Loucy (cell line): ENCODE data around the gene PALD1.

Experiments
- H2AFZ ChIP-seq: fragments of 200-600 bp; sonication (generic); 2 replicates; pipeline ENCODE4 v1.6.0; 2016; ENCODE audit warnings: antibody characterized with exemption, mild to moderate bottlenecking, low read length, moderate library complexity
- H3F3A ChIP-seq: fragments of 200-600 bp; 2 replicates; pipeline ENCODE4 v1.6.0; 2016; ENCODE audit warnings: antibody characterized with exemption, low read depth, mild to moderate bottlenecking
- H3K27me3 ChIP-seq: fragments of 200-600 bp; sonication (generic); 2 replicates; pipeline ENCODE4 v1.6.1; 2014; ENCODE audit warnings: low read length, mild to moderate bottlenecking; ENCODE audit not compliant: insufficient read depth, poor library complexity, severe bottlenecking
- H3K36me3 ChIP-seq: fragments of 200-600 bp; sonication (generic); 2 replicates; pipeline ENCODE4 v1.6.1; 2016; ENCODE audit warnings: low read length; ENCODE audit not compliant: insufficient read depth
- H3K4me1 ChIP-seq: fragments of 200-600 bp; sonication (generic); 2 replicates; pipeline ENCODE4 v1.5.1; 2014; ENCODE audit warnings: low read length, mild to moderate bottlenecking; ENCODE audit not compliant: insufficient read depth, poor library complexity, severe bottlenecking
- H3K4me2 ChIP-seq: fragments of 200-600 bp; sonication (generic); 2 replicates; pipeline ENCODE4 v1.6.0; 2014; ENCODE audit warnings: antibody characterized with exemption, low read length, low read depth, mild to moderate bottlenecking; ENCODE audit not compliant: poor library complexity, severe bottlenecking
- H3K4me3 ChIP-seq: fragments of 200-600 bp; sonication (generic); 2 replicates; pipeline ENCODE4 v1.5.1; 2014; ENCODE audit warnings: low read length, mild to moderate bottlenecking, mixed read lengths; ENCODE audit not compliant: poor library complexity, severe bottlenecking
- H3K79me2 ChIP-seq: fragments of 200-600 bp; sonication (generic); 2 replicates; pipeline ENCODE4 v1.6.1; 2014; ENCODE audit warnings: low read length; ENCODE audit not compliant: insufficient read depth
- H3K9ac ChIP-seq: fragments of 200-600 bp; sonication (generic); 2 replicates; pipeline ENCODE4 v1.6.0; 2014; ENCODE audit warnings: mild to moderate bottlenecking, low read depth, low read length, moderate library complexity; ENCODE audit not compliant: poor library complexity, severe bottlenecking
- H3K9me2 ChIP-seq: fragments of 200-600 bp; sonication (generic); replicated peaks from 2 replicates; pipeline ENCODE4 v1.6.1; 2016; ENCODE audit warnings: low read depth, low read length, mixed read lengths
- H3K9me3 ChIP-seq: fragments of 200-600 bp; sonication (generic); 2 replicates; pipeline ENCODE4 v1.6.1; 2014; ENCODE audit warnings: mild to moderate bottlenecking, antibody characterized with exemption, low read length, low read depth; ENCODE audit not compliant: insufficient read depth
- H4K20me1 ChIP-seq: fragments of 200-600 bp; sonication (generic); 2 replicates; pipeline ENCODE4 v1.6.0; 2014; ENCODE audit warnings: antibody characterized with exemption, low read length, mild to moderate bottlenecking; ENCODE audit not compliant: insufficient read depth, poor library complexity, severe bottlenecking
- EZH2phosphoT487 ChIP-seq: fragments of 200-600 bp; IDR thresholded peaks from 2 replicates; pipeline ENCODE4 v1.6.1; 2018; ENCODE audit warnings: antibody characterized with exemption, mild to moderate bottlenecking, moderate library complexity, borderline replicate concordance
- TF ChIP-seq, protein P1 (sequence below): fragments of 200-600 bp; sonication (generic); conservative IDR thresholded peaks from 2 replicates; pipeline ENCODE4 v1.5.1; 2014; ENCODE audit warnings: mild to moderate bottlenecking, antibody characterized with exemption, low read length

The PALD1 gene

DNA sequence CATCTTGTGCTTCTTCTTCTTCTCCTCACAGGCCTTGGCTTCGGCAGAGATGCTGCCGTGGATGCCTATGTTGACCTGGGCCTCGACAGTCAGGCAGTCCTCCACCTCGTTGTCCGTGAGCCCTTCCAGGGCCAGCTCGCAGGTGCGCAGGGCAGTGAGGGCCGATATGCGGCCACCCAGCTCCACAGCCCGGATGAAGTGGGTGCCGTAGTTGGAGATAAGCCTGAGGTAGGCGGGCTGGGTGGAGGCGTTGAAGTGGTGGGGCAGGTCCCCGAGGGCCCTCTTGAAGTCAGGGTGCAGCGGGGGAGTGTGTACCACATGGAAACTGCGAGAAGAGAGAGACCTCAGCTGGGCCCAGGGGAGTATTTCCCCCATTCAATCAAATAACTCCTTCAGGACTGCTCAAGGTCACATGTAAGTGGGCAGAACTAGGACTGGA lies 120.3 kb downstream of the PALD1 start:
- Histone ChIP-seq H3K4me3 (no peak overlapping the region), H4K20me1 (peaks cover 15% of the 10 kb centered on the region), H3F3A (no peaks in the 10 kb centered on the region), H3K9ac (no peak overlapping the region), H3K27me3 (no peaks in the 10 kb centered on the region), H3K9me3 (no peaks in the 10 kb centered on the region), H3K36me3 (no peaks in the 10 kb centered on the region; the same call in 1 of the 2 replicates), H3K4me1 (peaks cover 75% of the 10 kb centered on the region), H3K79me2 (peaks cover 49% of the 10 kb centered on the region), H3K9me2 (no peaks in the 10 kb centered on the region), H2AFZ (no peak overlapping the region), H3K4me2 (peak overlapping the region; percentile 10)
- TF ChIP-seq EZH2phosphoT487 = no peak
- TF ChIP-seq, protein P1, sequence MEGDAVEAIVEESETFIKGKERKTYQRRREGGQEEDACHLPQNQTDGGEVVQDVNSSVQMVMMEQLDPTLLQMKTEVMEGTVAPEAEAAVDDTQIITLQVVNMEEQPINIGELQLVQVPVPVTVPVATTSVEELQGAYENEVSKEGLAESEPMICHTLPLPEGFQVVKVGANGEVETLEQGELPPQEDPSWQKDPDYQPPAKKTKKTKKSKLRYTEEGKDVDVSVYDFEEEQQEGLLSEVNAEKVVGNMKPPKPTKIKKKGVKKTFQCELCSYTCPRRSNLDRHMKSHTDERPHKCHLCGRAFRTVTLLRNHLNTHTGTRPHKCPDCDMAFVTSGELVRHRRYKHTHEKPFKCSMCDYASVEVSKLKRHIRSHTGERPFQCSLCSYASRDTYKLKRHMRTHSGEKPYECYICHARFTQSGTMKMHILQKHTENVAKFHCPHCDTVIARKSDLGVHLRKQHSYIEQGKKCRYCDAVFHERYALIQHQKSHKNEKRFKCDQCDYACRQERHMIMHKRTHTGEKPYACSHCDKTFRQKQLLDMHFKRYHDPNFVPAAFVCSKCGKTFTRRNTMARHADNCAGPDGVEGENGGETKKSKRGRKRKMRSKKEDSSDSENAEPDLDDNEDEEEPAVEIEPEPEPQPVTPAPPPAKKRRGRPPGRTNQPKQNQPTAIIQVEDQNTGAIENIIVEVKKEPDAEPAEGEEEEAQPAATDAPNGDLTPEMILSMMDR = no peak

DNA sequence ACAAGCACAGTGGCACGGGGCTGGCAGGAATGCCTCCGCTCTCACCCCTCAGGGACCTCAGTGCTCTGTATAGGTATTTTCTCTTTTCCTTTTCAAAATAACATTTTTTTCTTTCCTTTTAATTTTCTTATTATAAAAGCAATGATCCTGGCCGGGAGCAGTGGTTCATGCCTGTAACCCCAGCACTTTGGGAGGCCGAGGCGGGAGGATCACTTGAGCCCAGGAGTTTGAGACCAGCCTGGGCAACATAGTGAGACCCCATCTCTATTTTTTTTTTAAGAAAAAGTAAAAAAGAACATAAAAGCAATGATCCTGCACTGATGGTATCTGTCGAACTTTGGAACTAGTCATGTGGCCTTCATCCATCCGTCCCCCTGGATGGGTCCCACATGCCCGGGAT lies 120.8 kb downstream of the PALD1 start:
- peaks cover 75% of the 10 kb centered on the region for H3K4me1 ChIP-seq
- H3F3A ChIP-seq = no peaks in the 10 kb centered on the region
- H3K36me3 ChIP-seq = no peaks in the 10 kb centered on the region; the same call in 1 of the 2 replicates
- H3K4me3 ChIP-seq = peak overlapping the region; percentile 78
- no peaks in the 10 kb centered on the region for H3K9me3 ChIP-seq
- peak overlapping the region; percentile 81 for H3K9ac ChIP-seq
- no peak overlapping the region for H2AFZ ChIP-seq
- H3K27me3 ChIP-seq = no peaks in the 10 kb centered on the region
- no peaks in the 10 kb centered on the region for H3K9me2 ChIP-seq
- H4K20me1 ChIP-seq = peaks cover 15% of the 10 kb centered on the region
- H3K79me2 ChIP-seq = peaks cover 49% of the 10 kb centered on the region
- TF ChIP-seq, protein P1 = no peak
- TF ChIP-seq EZH2phosphoT487 = no peak
- H3K4me2 ChIP-seq = peak overlapping the region; percentile 84

DNA sequence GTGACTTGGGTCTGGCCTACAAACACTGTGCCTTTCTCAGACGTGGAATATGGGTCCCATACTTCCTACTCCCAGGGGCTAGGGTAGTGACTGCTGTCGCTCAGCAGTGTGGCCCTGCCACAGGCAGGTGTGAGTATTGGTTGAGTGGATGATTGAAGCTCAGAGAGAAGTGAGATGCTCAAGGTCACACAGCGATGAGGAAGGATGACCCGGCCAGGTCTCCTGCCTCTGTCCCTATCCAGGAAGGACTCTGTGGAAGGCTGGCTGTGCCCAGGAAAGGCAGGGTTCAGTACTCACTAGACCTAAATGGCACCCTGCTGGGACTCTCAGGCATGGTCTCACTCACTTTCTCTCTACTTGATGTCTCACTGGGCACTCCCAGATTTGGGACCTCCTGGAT lies 121.2 kb downstream of the PALD1 start:
- peaks cover 71% of the 10 kb centered on the region for H3K4me1 ChIP-seq
- H2AFZ ChIP-seq = no peak overlapping the region
- H3K4me3 ChIP-seq = peak overlapping the region; percentile 78
- H3K36me3 ChIP-seq = no peaks in the 10 kb centered on the region; the same call in 1 of the 2 replicates
- peak overlapping the region; percentile 84 for H3K4me2 ChIP-seq
- peaks cover 49% of the 10 kb centered on the region for H3K79me2 ChIP-seq
- H3F3A ChIP-seq = no peaks in the 10 kb centered on the region
- TF ChIP-seq, protein P1 = no peak
- no peak for TF ChIP-seq EZH2phosphoT487
- H3K27me3 ChIP-seq = no peaks in the 10 kb centered on the region
- no peaks in the 10 kb centered on the region for H3K9me3 ChIP-seq
- H4K20me1 ChIP-seq = peaks cover 15% of the 10 kb centered on the region
- H3K9ac ChIP-seq = peak overlapping the region; percentile 81
- no peaks in the 10 kb centered on the region for H3K9me2 ChIP-seq
